ENCODE data around the gene ABHD14A.

DNA sequence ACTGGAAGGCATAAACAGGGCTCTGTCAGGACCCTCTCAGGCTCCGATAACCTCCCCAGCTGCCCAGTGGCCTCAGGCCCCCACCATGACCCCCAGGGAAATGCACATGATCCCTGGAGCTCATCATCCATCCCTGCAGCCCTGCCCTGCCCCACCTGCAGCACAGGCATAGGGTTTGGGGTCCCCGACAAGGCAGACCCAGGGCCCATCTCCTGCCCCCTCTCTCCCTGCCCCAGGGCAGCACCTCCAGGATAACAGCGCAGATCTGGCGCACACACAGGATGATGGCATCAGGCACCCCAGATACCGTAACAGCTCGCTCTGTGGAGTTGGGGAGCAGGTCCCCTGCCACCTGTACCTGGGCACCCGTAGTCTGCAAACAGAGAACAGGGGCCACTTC, 15.2 kb upstream of the ABHD14A start:
- TF ChIP-seq, protein P1, sequence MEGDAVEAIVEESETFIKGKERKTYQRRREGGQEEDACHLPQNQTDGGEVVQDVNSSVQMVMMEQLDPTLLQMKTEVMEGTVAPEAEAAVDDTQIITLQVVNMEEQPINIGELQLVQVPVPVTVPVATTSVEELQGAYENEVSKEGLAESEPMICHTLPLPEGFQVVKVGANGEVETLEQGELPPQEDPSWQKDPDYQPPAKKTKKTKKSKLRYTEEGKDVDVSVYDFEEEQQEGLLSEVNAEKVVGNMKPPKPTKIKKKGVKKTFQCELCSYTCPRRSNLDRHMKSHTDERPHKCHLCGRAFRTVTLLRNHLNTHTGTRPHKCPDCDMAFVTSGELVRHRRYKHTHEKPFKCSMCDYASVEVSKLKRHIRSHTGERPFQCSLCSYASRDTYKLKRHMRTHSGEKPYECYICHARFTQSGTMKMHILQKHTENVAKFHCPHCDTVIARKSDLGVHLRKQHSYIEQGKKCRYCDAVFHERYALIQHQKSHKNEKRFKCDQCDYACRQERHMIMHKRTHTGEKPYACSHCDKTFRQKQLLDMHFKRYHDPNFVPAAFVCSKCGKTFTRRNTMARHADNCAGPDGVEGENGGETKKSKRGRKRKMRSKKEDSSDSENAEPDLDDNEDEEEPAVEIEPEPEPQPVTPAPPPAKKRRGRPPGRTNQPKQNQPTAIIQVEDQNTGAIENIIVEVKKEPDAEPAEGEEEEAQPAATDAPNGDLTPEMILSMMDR (IDR thresholded peaks at IDR 0.05), result no peak
- TF ChIP-seq POLR2A (IDR thresholded peaks at IDR 0.05) (no peak), POLR2AphosphoS5 (IDR thresholded peaks at IDR 0.05) (no peak)

Measured in stomach (tissue), 4 donors.